Osteoblast (primary cell): Measurements from ENCODE around the gene NR0B2. TPM values are rescaled to one million over a fixed set of nuclear protein-coding genes. Genes with fewer than 3 reads are reported as not detected.

ENCODE experiments used
- DNase-seq: peaks from one replicate; pipeline ENCODE4 v3.0.0; 2011; ENCODE audit warnings: low spot score, mixed read lengths; ENCODE audit not compliant: insufficient read length; ENCODE audit errors: missing footprints
- H2AFZ ChIP-seq: 2 replicates; pipeline ENCODE4 v1.6.0; 2011; ENCODE audit warnings: mild to moderate bottlenecking, low read length
- H3K27ac ChIP-seq: 2 replicates; pipeline ENCODE4 v1.5.1; 2011; ENCODE audit warnings: mild to moderate bottlenecking, low read depth, low read length, moderate library complexity
- H3K27me3 ChIP-seq: 2 replicates; pipeline ENCODE4 v1.6.0; 2012; ENCODE audit warnings: mild to moderate bottlenecking, control low read depth, inconsistent platforms, low read length, moderate library complexity; ENCODE audit not compliant: insufficient read depth
- H3K36me3 ChIP-seq: 2 replicates; pipeline ENCODE4 v1.5.1; 2011; ENCODE audit warnings: mild to moderate bottlenecking, low read length, control low read depth, moderate library complexity; ENCODE audit not compliant: insufficient read depth
- H3K4me1 ChIP-seq: 2 replicates; pipeline ENCODE4 v1.5.1; 2011; ENCODE audit warnings: mild to moderate bottlenecking, low read length, control low read depth, moderate library complexity; ENCODE audit not compliant: insufficient read depth
- H3K4me2 ChIP-seq: 2 replicates; pipeline ENCODE4 v1.6.0; 2011; ENCODE audit warnings: mild to moderate bottlenecking, low read length; ENCODE audit not compliant: insufficient read depth
- H3K4me3 ChIP-seq: fragments of 200-600 bp; sonication (generic); 3 replicates; pipeline ENCODE4 v1.5.1; 2012; ENCODE audit warnings: mild to moderate bottlenecking, low read length, inconsistent platforms; ENCODE audit not compliant: insufficient read depth
- H3K79me2 ChIP-seq: 2 replicates; pipeline ENCODE4 v1.6.0; 2012; ENCODE audit warnings: mild to moderate bottlenecking, low read length, control low read depth, inconsistent platforms; ENCODE audit not compliant: insufficient read depth
- H3K9me3 ChIP-seq: 2 replicates; pipeline ENCODE4 v1.5.1; 2011; ENCODE audit warnings: low read depth, low read length, control low read depth
- H4K20me1 ChIP-seq: 2 replicates; pipeline ENCODE4 v1.6.0; 2012; ENCODE audit warnings: mild to moderate bottlenecking, low read length, control low read depth; ENCODE audit not compliant: insufficient read depth
- CTCF ChIP-seq: IDR thresholded peaks from 2 replicates; pipeline ENCODE4 v1.5.1; 2011; ENCODE audit warnings: mild to moderate bottlenecking, low read depth, low read length, moderate library complexity; ENCODE audit errors: extremely low read depth
- total RNA-seq: library from RNA; depleted of rRNA; stranded (reverse); fragments of >200 nt; gene quantifications from 2 replicates; pipeline ENCODE4 v1.2.3, GENCODE V29; 2012

The NR0B2 gene
- total RNA-seq, 1 donor = not detected

GRCh38 chr1:26959270-26959669, 45.5 kb upstream of the NR0B2 start:
- Histone ChIP-seq H2AFZ (no peak overlapping the region), H3K4me2 (no peak overlapping the region), H4K20me1 (no peaks in the 10 kb centered on the region)

GRCh38 chr1:26957306-26957705, 43.5 kb upstream of the NR0B2 start:
- Histone ChIP-seq H3K4me3 (no peak overlapping the region), H3K9me3 (peaks cover 4% of the 10 kb centered on the region), H3K36me3 (no peaks in the 10 kb centered on the region), H3K4me1 (peaks cover 4% of the 10 kb centered on the region), H4K20me1 (no peaks in the 10 kb centered on the region), H3K79me2 (no peaks in the 10 kb centered on the region), H3K27ac (no peak overlapping the region), H2AFZ (no peak overlapping the region), H3K27me3 (peaks cover 43% of the 10 kb centered on the region), H3K4me2 (no peak overlapping the region)
- no peak for TF ChIP-seq CTCF
- no peak for DNase-seq

More at GRCh38 chr1:26959270-26959669, 45.5 kb upstream of the NR0B2 start:
- Histone ChIP-seq H3K27me3 (peaks cover 49% of the 10 kb centered on the region), H3K27ac (no peak overlapping the region), H3K9me3 (peaks cover 4% of the 10 kb centered on the region), H3K36me3 (no peaks in the 10 kb centered on the region), H3K4me3 (no peak overlapping the region), H3K79me2 (no peaks in the 10 kb centered on the region), H3K4me1 (peaks cover 4% of the 10 kb centered on the region)
- no peak for DNase-seq
- TF ChIP-seq CTCF = no peak

- no peak overlapping the region for H2AFZ ChIP-seq
- H3K4me3 ChIP-seq = no peak overlapping the region
- no peaks in the 10 kb centered on the region for H3K4me1 ChIP-seq
- DNase-seq = no peak
- H3K4me2 ChIP-seq = no peak overlapping the region
- no peak for TF ChIP-seq CTCF
- no peaks in the 10 kb centered on the region for H4K20me1 ChIP-seq
- H3K27me3 ChIP-seq = peaks cover 40% of the 10 kb centered on the region
- no peaks in the 10 kb centered on the region for H3K36me3 ChIP-seq
- H3K9me3 ChIP-seq = peaks cover 4% of the 10 kb centered on the region
- no peak overlapping the region for H3K27ac ChIP-seq
- H3K79me2 ChIP-seq = no peaks in the 10 kb centered on the region
Observed at GRCh38 chr1:26956321-26956720, 42.5 kb upstream of the NR0B2 start.

GRCh38 chr1:26953374-26953773, 39.6 kb upstream of the NR0B2 start:
- H3K4me1 ChIP-seq = no peaks in the 10 kb centered on the region
- peaks cover 4% of the 10 kb centered on the region for H3K9me3 ChIP-seq
- peaks cover 11% of the 10 kb centered on the region for H3K27me3 ChIP-seq
- no peak overlapping the region for H3K4me3 ChIP-seq
- TF ChIP-seq CTCF = no peak
- H2AFZ ChIP-seq = no peak overlapping the region
- no peak overlapping the region for H3K4me2 ChIP-seq
- no peaks in the 10 kb centered on the region for H4K20me1 ChIP-seq
- no peaks in the 10 kb centered on the region for H3K36me3 ChIP-seq
- no peak for DNase-seq
- H3K27ac ChIP-seq = no peak overlapping the region
- H3K79me2 ChIP-seq = no peaks in the 10 kb centered on the region
